ENCODE results near the gene SLC22A23. TPM values are rescaled to one million over a fixed set of nuclear protein-coding genes. Genes with fewer than 3 reads are reported as not detected.

SLC22A23 gene
- total RNA-seq, 1 experiment from 2014 or later, result 38.2 TPM

DNA sequence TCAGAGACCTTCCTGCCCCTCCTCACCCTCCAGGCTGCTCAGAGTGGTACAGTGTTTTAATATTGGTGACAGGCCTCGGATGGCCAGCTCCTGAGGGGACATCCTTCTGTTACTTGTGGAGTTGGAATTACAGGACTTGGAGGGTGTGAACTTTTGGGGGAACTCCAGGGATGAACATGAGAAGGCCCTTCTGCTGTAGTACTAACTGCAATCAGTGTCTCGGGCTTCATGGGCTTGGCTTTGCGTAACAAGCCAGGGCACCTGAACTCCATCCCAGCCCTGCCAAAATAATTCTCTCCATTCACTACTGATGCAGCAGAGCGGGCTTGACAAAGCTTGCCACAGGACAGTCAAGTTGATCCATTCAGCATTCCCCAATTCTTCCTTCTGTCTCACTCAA lies 28.6 kb downstream of the SLC22A23 start:
- Mint-ChIP-seq H3K27me3 (ENCODE audit: low read depth) (no peaks in the 10 kb centered on the region), H3K9me3 (no peaks in the 10 kb centered on the region), H3K4me3 (no peak overlapping the region), H3K36me3 (peaks cover 12% of the 10 kb centered on the region; the same call in 1 of the 2 replicates), H3K27ac (peak overlapping the region; percentile 47; the same call in 1 of the 2 replicates), H3K4me1 (peaks cover 90% of the 10 kb centered on the region)
- no peak for DNase-seq (ENCODE audit: low spot score)
- ChIA-PET CTCF (interaction anchor here (3.6 kb wide), 1 partner anchor 13 kb away, joined by 12 read pairs; no protein-coding TSS in a partner anchor), POLR2A (no interaction called here)
- no peak for TF ChIP-seq JUN (CRISPR knock-in tag; IDR thresholded peaks at IDR 0.05)
- TF ChIP-seq ZNF425 (CRISPR knock-in tag; conservative IDR thresholded peaks at IDR 0.05), result no peak
- TF ChIP-seq RORB (CRISPR knock-in tag; IDR thresholded peaks at IDR 0.05), result no peak
- TF ChIP-seq CREM (CRISPR knock-in tag; IDR thresholded peaks at IDR 0.05), result no peak
- TF ChIP-seq ZNF138 (CRISPR knock-in tag; conservative IDR thresholded peaks at IDR 0.05), result no peak
- TF ChIP-seq, protein P1, sequence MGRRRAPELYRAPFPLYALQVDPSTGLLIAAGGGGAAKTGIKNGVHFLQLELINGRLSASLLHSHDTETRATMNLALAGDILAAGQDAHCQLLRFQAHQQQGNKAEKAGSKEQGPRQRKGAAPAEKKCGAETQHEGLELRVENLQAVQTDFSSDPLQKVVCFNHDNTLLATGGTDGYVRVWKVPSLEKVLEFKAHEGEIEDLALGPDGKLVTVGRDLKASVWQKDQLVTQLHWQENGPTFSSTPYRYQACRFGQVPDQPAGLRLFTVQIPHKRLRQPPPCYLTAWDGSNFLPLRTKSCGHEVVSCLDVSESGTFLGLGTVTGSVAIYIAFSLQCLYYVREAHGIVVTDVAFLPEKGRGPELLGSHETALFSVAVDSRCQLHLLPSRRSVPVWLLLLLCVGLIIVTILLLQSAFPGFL (CRISPR knock-in tag; IDR thresholded peaks at IDR 0.05; ENCODE audit: borderline replicate concordance), result no peak
- no peak for TF ChIP-seq GABPB1 (CRISPR knock-in tag; IDR thresholded peaks at IDR 0.05)
- no peak for TF ChIP-seq ZNF121 (CRISPR knock-in tag; IDR thresholded peaks at IDR 0.05)
- no peak for TF ChIP-seq HMGA2 (CRISPR knock-in tag; IDR thresholded peaks at IDR 0.05)
- TF ChIP-seq SP1 (CRISPR knock-in tag; conservative IDR thresholded peaks at IDR 0.05), result no peak
- TF ChIP-seq NFATC4 (CRISPR knock-in tag; IDR thresholded peaks at IDR 0.05), result no peak
- no peak for TF ChIP-seq ZNF423 (CRISPR knock-in tag; IDR thresholded peaks at IDR 0.05)
- no peak for ATAC-seq

GRCh38 chr6:3427687-3428085 lies 29.2 kb downstream of the SLC22A23 start:
- Mint-ChIP-seq H3K27me3 (ENCODE audit: low read depth) (no peaks in the 10 kb centered on the region), H3K36me3 (peaks cover 12% of the 10 kb centered on the region; the same call in 1 of the 2 replicates), H3K4me3 (no peak overlapping the region), H3K27ac (peak overlapping the region; percentile 47; the same call in 1 of the 2 replicates), H3K9me3 (no peaks in the 10 kb centered on the region), H3K4me1 (peaks cover 90% of the 10 kb centered on the region)
- ATAC-seq, result no peak
- no peak for DNase-seq (ENCODE audit: low spot score)
- ChIA-PET POLR2A (no interaction called here), CTCF (interaction anchor here (1.1 to 3.6 kb wide), 3 partner anchors 12 to 148 kb away, joined by 3 to 12 read pairs (median 5); no protein-coding TSS in a partner anchor)
- no peak for TF ChIP-seq CTCF (IDR thresholded peaks at IDR 0.05)
- no peak for TF ChIP-seq AR (CRISPR knock-in tag; IDR thresholded peaks at IDR 0.05)
- TF ChIP-seq ATF1 (CRISPR knock-in tag; IDR thresholded peaks at IDR 0.05), result no peak
- no peak for TF ChIP-seq JUN (CRISPR knock-in tag; IDR thresholded peaks at IDR 0.05)
- TF ChIP-seq, protein P2, sequence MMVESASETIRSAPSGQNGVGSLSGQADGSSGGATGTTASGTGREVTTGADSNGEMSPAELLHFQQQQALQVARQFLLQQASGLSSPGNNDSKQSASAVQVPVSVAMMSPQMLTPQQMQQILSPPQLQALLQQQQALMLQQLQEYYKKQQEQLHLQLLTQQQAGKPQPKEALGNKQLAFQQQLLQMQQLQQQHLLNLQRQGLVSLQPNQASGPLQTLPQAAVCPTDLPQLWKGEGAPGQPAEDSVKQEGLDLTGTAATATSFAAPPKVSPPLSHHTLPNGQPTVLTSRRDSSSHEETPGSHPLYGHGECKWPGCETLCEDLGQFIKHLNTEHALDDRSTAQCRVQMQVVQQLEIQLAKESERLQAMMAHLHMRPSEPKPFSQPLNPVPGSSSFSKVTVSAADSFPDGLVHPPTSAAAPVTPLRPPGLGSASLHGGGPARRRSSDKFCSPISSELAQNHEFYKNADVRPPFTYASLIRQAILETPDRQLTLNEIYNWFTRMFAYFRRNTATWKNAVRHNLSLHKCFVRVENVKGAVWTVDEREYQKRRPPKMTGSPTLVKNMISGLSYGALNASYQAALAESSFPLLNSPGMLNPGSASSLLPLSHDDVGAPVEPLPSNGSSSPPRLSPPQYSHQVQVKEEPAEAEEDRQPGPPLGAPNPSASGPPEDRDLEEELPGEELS (CRISPR knock-in tag; IDR thresholded peaks at IDR 0.05), result no peak
- TF ChIP-seq SMAD4 (CRISPR knock-in tag; IDR thresholded peaks at IDR 0.05), result no peak
- TF ChIP-seq ZNF396 (CRISPR knock-in tag; IDR thresholded peaks at IDR 0.05; ENCODE audit: borderline replicate concordance), result no peak
- no peak for TF ChIP-seq PRRX2 (CRISPR knock-in tag; IDR thresholded peaks at IDR 0.05)
- TF ChIP-seq ZNF121 (CRISPR knock-in tag; IDR thresholded peaks at IDR 0.05), result no peak
- no peak for TF ChIP-seq ESRRA (CRISPR knock-in tag; IDR thresholded peaks at IDR 0.05; ENCODE audit: borderline replicate concordance)
- TF ChIP-seq NR3C1 (CRISPR knock-in tag; conservative IDR thresholded peaks at IDR 0.05; ENCODE audit: low read depth), result no peak
- TF ChIP-seq RELA (CRISPR knock-in tag; IDR thresholded peaks at IDR 0.05; ENCODE audit: borderline replicate concordance), result no peak
- no peak for TF ChIP-seq TEAD1 (CRISPR knock-in tag; IDR thresholded peaks at IDR 0.05)
- TF ChIP-seq GTF2I (CRISPR knock-in tag; conservative IDR thresholded peaks at IDR 0.05), result no peak
- TF ChIP-seq NR1H2 (CRISPR knock-in tag; IDR thresholded peaks at IDR 0.05), result no peak
- TF ChIP-seq FOXP1 (CRISPR knock-in tag; IDR thresholded peaks at IDR 0.05; ENCODE audit: borderline replicate concordance), result no peak
- TF ChIP-seq FOXJ3 (CRISPR knock-in tag; IDR thresholded peaks at IDR 0.05; ENCODE audit: borderline replicate concordance), result no peak
